Keratinocyte (primary cell): ENCODE results near the gene SPATC1L. TPM values are rescaled to one million over a fixed set of nuclear protein-coding genes. Genes with fewer than 3 reads are reported as not detected.

Experiments used
- DNase-seq: peaks from one replicate; pipeline ENCODE4 v3.0.0-alpha.2; 2011; ENCODE audit warnings: low read depth, missing footprints, low spot score
- FAIRE-seq: peaks from 2 replicates; lab custom pipeline; 2011; peaks lifted over from hg19 to GRCh38; lab: Jason Lieb, UNC
- H2AFZ ChIP-seq: 2 replicates; pipeline ENCODE4 v1.6.0; 2012; ENCODE audit warnings: low read length, control low read depth, inconsistent platforms; ENCODE audit not compliant: control insufficient read depth
- H3K27ac ChIP-seq: 2 replicates; pipeline ENCODE4 v1.5.1; 2011; ENCODE audit warnings: low read length; ENCODE audit not compliant: control insufficient read depth, insufficient read depth
- H3K27me3 ChIP-seq: 3 replicates; pipeline ENCODE4 v1.6.0; 2011; ENCODE audit warnings: low read length; ENCODE audit not compliant: control insufficient read depth, insufficient read depth; ENCODE audit errors: extremely low read depth
- H3K36me3 ChIP-seq, 2 experiments: 2 replicates in 1 of 2; 3 replicates in 1 of 2; pipeline ENCODE4 v1.5.1; 2011; ENCODE audit warnings: low read length in 2 of 2, mild to moderate bottlenecking in 1 of 2; ENCODE audit not compliant: control insufficient read depth in 2 of 2, insufficient read depth in 2 of 2; ENCODE audit errors: extremely low read depth in 1 of 2
- H3K4me1 ChIP-seq: 3 replicates; pipeline ENCODE4 v1.5.1; 2011; ENCODE audit warnings: low read length; ENCODE audit not compliant: control insufficient read depth, insufficient read depth; ENCODE audit errors: extremely low read depth
- H3K4me2 ChIP-seq: 3 replicates; pipeline ENCODE4 v1.6.0; 2011; ENCODE audit warnings: low read depth, low read length; ENCODE audit not compliant: control insufficient read depth, insufficient read depth; ENCODE audit errors: extremely low read depth
- H3K4me3 ChIP-seq, 3 experiments: fragments of 200-600 bp in 1 of 3; sonication (generic) in 1 of 3; 2 replicates in 2 of 3; 3 replicates in 1 of 3; pipeline ENCODE4 v1.5.1; 2011 to 2016; ENCODE audit warnings: low read length in 3 of 3, mild to moderate bottlenecking in 3 of 3, control low read depth in 2 of 3, inconsistent platforms in 1 of 3, low read depth in 1 of 3, mixed read lengths in 1 of 3, mixed run types in 1 of 3, moderate library complexity in 1 of 3; ENCODE audit not compliant: control insufficient read depth in 2 of 3, insufficient read depth in 2 of 3; ENCODE audit errors: extremely low read depth in 1 of 3
- H3K79me2 ChIP-seq: 2 replicates; pipeline ENCODE4 v1.6.0; 2012; ENCODE audit warnings: low read length; ENCODE audit not compliant: control insufficient read depth, insufficient read depth
- H3K9ac ChIP-seq: 3 replicates; pipeline ENCODE4 v1.6.0; 2011; ENCODE audit warnings: low read length; ENCODE audit not compliant: control insufficient read depth, insufficient read depth; ENCODE audit errors: extremely low read depth
- H3K9me1 ChIP-seq: 3 replicates; pipeline ENCODE4 v1.6.0; 2011; ENCODE audit warnings: low read length; ENCODE audit not compliant: control insufficient read depth, insufficient read depth; ENCODE audit errors: extremely low read depth
- H3K9me3 ChIP-seq: 2 replicates; pipeline ENCODE4 v1.5.1; 2012; ENCODE audit warnings: low read depth, low read length; ENCODE audit not compliant: control insufficient read depth
- H4K20me1 ChIP-seq: 3 replicates; pipeline ENCODE4 v1.6.0; 2011; ENCODE audit warnings: low read length; ENCODE audit not compliant: control insufficient read depth, insufficient read depth; ENCODE audit errors: extremely low read depth
- EZH2 ChIP-seq: IDR thresholded peaks from one replicate; pipeline ENCODE4 v1.6.1; 2012; ENCODE audit warnings: inconsistent platforms, mild to moderate bottlenecking, low read length, moderate library complexity
- dilution Hi-C: fragments of 300-500 bp; cut with MboI; formaldehyde crosslinking; loops from one replicate; pipeline ENCODE4 v1.7.0; 2020; ENCODE audit warnings: low sequenced_read_pairs; ENCODE audit not compliant: extremely low pct_ligation_motif_present
- polyA plus RNA-seq, 5 experiments: library from polyadenylated mRNA; depleted of rRNA in 3 of 5; stranded (reverse) in 3 of 5; stranded (forward) in 1 of 5; unstranded in 1 of 5; fragments of >200 nt; gene quantifications; 1 replicate in 1 of 5; 2 replicates in 3 of 5; 3 replicates in 1 of 5; pipeline versions ENCODE4 v1.2.1 to v1.2.3, GENCODE V29; 2011 to 2012; ENCODE audit warnings: missing spikeins in 2 of 5, low read depth in 1 of 5, low replicate concordance in 1 of 5
- TF ChIP-seq, protein P1 (sequence below), 3 experiments: IDR thresholded peaks in 1 of 3; conservative IDR thresholded peaks in 1 of 3; optimal IDR thresholded peaks in 1 of 3; 2 replicates in 2 of 3; 3 replicates in 1 of 3; pipeline versions ENCODE3 to v1.5.1; 2011; ENCODE audit warnings: low read length in 3 of 3, mild to moderate bottlenecking in 3 of 3, moderate library complexity in 2 of 3, control low read depth in 1 of 3, inconsistent platforms in 1 of 3; ENCODE audit not compliant: insufficient read depth in 2 of 3; ENCODE audit errors: extremely low read depth in 1 of 3

Gene SPATC1L
- polyA plus RNA-seq, 1 donor (not counting 4 experiments of a cell fraction or from before 2014, with no cell fraction given): 1.3 TPM

DNA sequence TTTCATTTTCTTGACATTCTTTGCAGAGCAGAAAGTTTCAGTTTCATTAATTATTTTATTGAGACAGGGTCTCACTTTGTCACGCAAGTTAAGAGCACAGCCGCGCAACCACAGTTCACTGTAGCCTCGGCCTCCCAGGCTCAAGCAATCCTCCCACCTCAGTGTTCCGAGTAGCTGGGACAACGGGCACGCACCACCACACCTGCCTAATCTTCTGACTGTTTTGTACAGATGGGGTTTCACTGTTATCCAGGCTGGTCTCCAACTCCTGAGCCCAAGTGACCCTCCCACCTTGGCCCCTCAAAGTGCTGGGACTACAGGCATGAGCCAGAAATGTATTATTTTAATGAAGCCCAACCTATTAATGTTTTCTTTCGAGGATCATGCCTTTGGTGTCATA, 3.0 kb upstream of the SPATC1L start:
- dilution Hi-C loops: no loop called here

DNA sequence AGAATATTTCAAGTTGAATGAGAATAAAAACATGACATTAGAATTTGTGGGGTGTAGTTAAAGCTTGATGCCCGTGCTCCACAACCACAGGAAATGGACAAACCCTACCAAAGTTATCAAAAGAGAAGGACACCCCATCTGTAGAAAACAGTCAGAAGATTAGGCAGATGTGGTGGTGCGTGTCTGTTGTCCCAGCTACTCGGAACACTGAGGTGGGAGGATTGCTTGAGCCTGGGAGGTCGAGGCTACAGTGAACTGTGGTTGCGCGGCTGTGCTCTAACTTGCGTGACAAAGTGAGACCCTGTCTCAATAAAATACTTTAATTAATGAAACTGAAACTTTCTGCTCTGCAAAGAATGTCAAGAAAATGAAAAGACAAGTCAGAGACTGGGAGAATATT, 1.5 kb upstream of the SPATC1L start:
- H3K4me2 ChIP-seq: no peak overlapping the region
- DNase-seq (no peak), FAIRE-seq (no peak)
- no peaks in the 10 kb centered on the region for H3K9me3 ChIP-seq
- peaks cover 3% of the 10 kb centered on the region for H4K20me1 ChIP-seq
- no peaks in the 10 kb centered on the region for H3K79me2 ChIP-seq
- no peak overlapping the region for H3K9ac ChIP-seq
- dilution Hi-C loops: no loop called here
- no peaks in the 10 kb centered on the region for H3K27me3 ChIP-seq
- no peaks in the 10 kb centered on the region for H3K9me1 ChIP-seq
- H3K4me3 ChIP-seq: no peak overlapping the region
- peaks cover 12 to 15% of the 10 kb centered on the region in 2 experiments for H3K36me3 ChIP-seq
- H3K27ac ChIP-seq: no peak overlapping the region
- no peak overlapping the region for H2AFZ ChIP-seq
- no peak for TF ChIP-seq EZH2
- H3K4me1 ChIP-seq: peaks cover 20% of the 10 kb centered on the region

More for the DNA sequence above, 3.0 kb upstream of the SPATC1L start:
- H3K4me2 ChIP-seq: no peak overlapping the region
- no peaks in the 10 kb centered on the region for H3K9me1 ChIP-seq
- no peak overlapping the region for H3K9ac ChIP-seq
- no peak for FAIRE-seq
- H4K20me1 ChIP-seq: peaks cover 4% of the 10 kb centered on the region
- H3K27me3 ChIP-seq: no peaks in the 10 kb centered on the region
- no peaks in the 10 kb centered on the region for H3K9me3 ChIP-seq
- TF ChIP-seq, protein P1, sequence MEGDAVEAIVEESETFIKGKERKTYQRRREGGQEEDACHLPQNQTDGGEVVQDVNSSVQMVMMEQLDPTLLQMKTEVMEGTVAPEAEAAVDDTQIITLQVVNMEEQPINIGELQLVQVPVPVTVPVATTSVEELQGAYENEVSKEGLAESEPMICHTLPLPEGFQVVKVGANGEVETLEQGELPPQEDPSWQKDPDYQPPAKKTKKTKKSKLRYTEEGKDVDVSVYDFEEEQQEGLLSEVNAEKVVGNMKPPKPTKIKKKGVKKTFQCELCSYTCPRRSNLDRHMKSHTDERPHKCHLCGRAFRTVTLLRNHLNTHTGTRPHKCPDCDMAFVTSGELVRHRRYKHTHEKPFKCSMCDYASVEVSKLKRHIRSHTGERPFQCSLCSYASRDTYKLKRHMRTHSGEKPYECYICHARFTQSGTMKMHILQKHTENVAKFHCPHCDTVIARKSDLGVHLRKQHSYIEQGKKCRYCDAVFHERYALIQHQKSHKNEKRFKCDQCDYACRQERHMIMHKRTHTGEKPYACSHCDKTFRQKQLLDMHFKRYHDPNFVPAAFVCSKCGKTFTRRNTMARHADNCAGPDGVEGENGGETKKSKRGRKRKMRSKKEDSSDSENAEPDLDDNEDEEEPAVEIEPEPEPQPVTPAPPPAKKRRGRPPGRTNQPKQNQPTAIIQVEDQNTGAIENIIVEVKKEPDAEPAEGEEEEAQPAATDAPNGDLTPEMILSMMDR (optimal IDR thresholded peaks at IDR 0.05 in 1 of 3, IDR thresholded peaks at IDR 0.05 in 1 of 3, conservative IDR thresholded peaks at IDR 0.05 in 1 of 3; ENCODE audit: extremely low read depth in 1 of 3, insufficient read depth in 2 of 3, low read length in 3 of 3): no peak
- TF ChIP-seq EZH2: no peak
- peaks cover 23% of the 10 kb centered on the region for H3K4me1 ChIP-seq
- H3K27ac ChIP-seq: no peak overlapping the region
- H3K4me3 ChIP-seq: no peak overlapping the region
- H2AFZ ChIP-seq: no peak overlapping the region
- no peak for DNase-seq
- no peaks in the 10 kb centered on the region for H3K79me2 ChIP-seq
- peaks cover 20 to 23% of the 10 kb centered on the region in 2 experiments for H3K36me3 ChIP-seq
